A549 (cell line): ENCODE measurements around the gene NDUFC2.

Experiments used
- CEBPB ChIP-seq, 2 experiments: fragments of >200 bp in 1 of 2; sonication (Bioruptor Twin) in 1 of 2; formaldehyde crosslinking in 1 of 2; IDR thresholded peaks; 2 replicates each; pipeline ENCODE4 v1.6.1; 2012 to 2016
- CTCF ChIP-seq: fragments of >200 bp; sonication (Bioruptor Twin); formaldehyde crosslinking; IDR thresholded peaks from 3 replicates; pipeline ENCODE4 v1.5.1; 2016
- KDM1A ChIP-seq: fragments of 200-600 bp; sonication (generic); IDR thresholded peaks from 2 replicates; pipeline ENCODE4 v1.6.1; 2016; ENCODE audit warnings: low read depth, mild to moderate bottlenecking
- MAZ ChIP-seq: fragments of 150-350 bp; IDR thresholded peaks from 2 replicates; pipeline ENCODE4 v1.6.1; 2014; ENCODE audit warnings: antibody characterized with exemption, low read depth, low read length, borderline replicate concordance
- MYC ChIP-seq: IDR thresholded peaks from 2 replicates; pipeline ENCODE4 v1.6.1; 2012; ENCODE audit warnings: mild to moderate bottlenecking, inconsistent platforms, low read length, improper control_type of control experiment, borderline replicate concordance
- POLR2A ChIP-seq: IDR thresholded peaks from 2 replicates; pipeline ENCODE4 v1.6.1; 2012; ENCODE audit warnings: mild to moderate bottlenecking, low read length
- REST ChIP-seq: fragments of 200-600 bp; sonication (generic); IDR thresholded peaks from 2 replicates; pipeline ENCODE4 v1.6.1; 2016; ENCODE audit warnings: antibody characterized with exemption, mild to moderate bottlenecking, moderate library complexity
- USF2 ChIP-seq: fragments of 450-650 bp; IDR thresholded peaks from 2 replicates; pipeline ENCODE4 v1.6.1; 2014; ENCODE audit warnings: antibody characterized with exemption

- TF ChIP-seq CTCF (no peak), KDM1A (no peak), USF2 (no peak), REST (no peak), CEBPB (IDR thresholded peaks at IDR 0.05) (no peak), POLR2A (no peak), MAZ (no peak), MYC (no peak)
Measured at GRCh38 chr11:78082146-78082545, 2.5 kb upstream of the NDUFC2 start.
